Keratinocyte (primary cell): ENCODE results near the gene RNU7-1.

Experiments
- EZH2 ChIP-seq: IDR thresholded peaks from one replicate; pipeline ENCODE4 v1.6.1; 2012; ENCODE audit warnings: inconsistent platforms, mild to moderate bottlenecking, low read length, moderate library complexity
- TF ChIP-seq, protein P1 (sequence below), 3 experiments: IDR thresholded peaks in 1 of 3; conservative IDR thresholded peaks in 1 of 3; optimal IDR thresholded peaks in 1 of 3; 2 replicates in 2 of 3; 3 replicates in 1 of 3; pipeline versions ENCODE3 to v1.5.1; 2011; ENCODE audit warnings: low read length in 3 of 3, mild to moderate bottlenecking in 3 of 3, moderate library complexity in 2 of 3, control low read depth in 1 of 3, inconsistent platforms in 1 of 3; ENCODE audit not compliant: insufficient read depth in 2 of 3; ENCODE audit errors: extremely low read depth in 1 of 3

DNA sequence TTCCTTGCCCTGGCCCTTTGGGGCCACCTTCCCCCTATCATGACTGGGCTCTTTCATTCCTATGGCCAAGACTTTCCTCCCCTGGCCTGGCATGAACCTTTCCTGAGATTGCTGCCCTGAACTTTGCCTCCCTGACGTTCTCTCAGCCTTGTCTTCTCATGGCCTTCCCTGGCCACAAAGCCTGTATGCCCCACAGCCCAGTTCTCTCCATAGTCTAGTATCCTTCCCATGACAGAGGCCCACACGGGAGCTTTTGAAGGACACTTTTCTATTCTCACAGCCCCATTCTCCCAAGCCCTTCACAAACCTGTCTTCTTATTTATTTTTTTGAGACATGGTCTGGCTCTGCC lies 4.5 kb upstream of the RNU7-1 start:
- TF ChIP-seq, protein P1, sequence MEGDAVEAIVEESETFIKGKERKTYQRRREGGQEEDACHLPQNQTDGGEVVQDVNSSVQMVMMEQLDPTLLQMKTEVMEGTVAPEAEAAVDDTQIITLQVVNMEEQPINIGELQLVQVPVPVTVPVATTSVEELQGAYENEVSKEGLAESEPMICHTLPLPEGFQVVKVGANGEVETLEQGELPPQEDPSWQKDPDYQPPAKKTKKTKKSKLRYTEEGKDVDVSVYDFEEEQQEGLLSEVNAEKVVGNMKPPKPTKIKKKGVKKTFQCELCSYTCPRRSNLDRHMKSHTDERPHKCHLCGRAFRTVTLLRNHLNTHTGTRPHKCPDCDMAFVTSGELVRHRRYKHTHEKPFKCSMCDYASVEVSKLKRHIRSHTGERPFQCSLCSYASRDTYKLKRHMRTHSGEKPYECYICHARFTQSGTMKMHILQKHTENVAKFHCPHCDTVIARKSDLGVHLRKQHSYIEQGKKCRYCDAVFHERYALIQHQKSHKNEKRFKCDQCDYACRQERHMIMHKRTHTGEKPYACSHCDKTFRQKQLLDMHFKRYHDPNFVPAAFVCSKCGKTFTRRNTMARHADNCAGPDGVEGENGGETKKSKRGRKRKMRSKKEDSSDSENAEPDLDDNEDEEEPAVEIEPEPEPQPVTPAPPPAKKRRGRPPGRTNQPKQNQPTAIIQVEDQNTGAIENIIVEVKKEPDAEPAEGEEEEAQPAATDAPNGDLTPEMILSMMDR (optimal IDR thresholded peaks at IDR 0.05 in 1 of 3, IDR thresholded peaks at IDR 0.05 in 1 of 3, conservative IDR thresholded peaks at IDR 0.05 in 1 of 3; ENCODE audit: extremely low read depth in 1 of 3, insufficient read depth in 2 of 3, low read length in 3 of 3) = no peak
- TF ChIP-seq EZH2 = no peak
